Measurements from ENCODE around the gene SNX6. TPM values are rescaled to one million over a fixed set of nuclear protein-coding genes. Genes with fewer than 3 reads are reported as not detected.

Gene SNX6
- 142 and 165 TPM in 2 replicates for total RNA-seq

DNA sequence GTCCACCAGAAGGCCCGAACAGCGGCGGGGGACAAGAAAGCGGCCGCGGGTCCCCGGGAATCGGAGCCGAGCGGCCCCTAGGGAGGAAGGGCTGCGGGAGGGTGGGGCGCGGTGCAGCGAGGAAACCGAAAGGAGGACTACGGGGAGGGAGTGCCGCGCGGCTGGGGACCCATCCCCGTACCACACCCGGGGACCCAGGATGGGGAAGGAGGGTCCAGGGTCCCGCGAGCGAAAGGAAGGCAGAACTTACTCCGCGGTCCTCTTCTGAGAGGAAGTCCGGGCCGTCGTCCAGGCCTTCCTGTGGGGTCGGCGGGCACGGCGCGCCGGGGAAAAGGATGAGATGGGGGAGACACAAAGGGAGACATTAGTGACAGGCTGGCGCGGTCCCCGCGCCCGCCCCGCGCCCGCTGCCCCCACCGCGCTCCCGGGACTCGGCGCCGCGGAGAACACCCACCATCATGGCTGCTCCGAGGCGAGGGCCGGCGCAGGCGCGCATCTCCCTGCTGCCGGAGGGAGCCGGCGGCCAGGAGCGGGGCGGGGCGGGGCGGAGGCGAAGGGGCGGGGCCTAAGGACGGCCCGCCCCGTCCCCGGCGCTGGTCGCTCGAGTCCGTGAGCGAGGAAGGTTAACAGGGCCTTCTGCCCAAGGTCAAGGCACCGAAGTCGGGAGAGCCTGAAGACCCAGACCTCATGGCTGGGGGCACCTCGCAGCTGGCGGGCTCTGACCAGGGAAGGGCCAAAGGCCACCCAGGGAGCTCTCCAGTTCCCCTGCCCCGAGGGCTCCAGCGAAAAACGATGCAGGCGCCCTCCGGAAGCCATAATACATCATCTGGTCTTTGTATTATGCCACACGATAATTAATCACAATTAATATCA is at the start of gene SNX6:
Gene SNX6 (minus strand): TSS at position 492 of the 873 bp plus-strand sequence. CDS start 32 bp downstream, at position 460.

DNA sequence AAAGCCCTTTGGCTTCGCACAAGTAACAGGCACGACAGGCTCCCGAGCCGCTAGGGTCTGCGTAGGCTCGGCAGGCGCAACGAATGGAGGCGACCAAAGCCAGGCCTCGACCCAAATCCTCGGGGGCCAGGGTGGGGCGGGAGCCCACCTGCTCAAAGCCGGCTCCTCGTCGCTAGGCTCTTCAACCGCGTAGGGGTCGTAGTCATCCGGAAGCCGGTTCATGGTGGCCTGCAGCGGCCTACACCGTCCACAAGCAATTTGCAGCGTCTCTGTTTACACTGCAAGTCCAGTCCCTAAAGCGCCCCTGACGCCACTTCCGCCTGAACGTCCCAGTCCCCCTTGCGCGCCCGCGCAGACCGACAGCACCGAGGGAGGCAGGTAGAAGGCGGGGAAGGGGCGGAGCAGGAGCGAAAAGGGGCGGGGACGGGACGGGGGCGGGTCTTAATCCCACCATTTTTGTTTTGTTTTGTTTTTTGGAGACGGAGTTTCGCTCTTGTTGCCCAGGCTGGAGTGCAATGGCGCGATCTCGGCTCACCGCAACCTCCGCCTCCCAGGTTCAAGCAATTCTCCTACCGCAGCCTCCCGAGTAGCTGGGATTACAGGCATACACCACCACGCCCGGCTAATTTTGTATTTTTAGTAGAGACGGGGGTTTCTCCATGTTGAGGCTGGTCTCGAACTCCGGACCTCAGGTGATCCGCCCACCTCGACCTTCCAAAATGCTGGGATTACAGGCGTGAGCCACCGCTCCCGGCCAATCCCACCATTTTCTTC is 90.4 kb downstream of the SNX6 start, which contains the start of gene EAPP:
Gene EAPP (minus strand): TSS at position 295 of the 774 bp plus-strand sequence. CDS start 73 bp downstream, at position 222.

Small RNA genes lying within 50 kb of the gene (small RNA-seq; reads per million reads assigned to genes)
- gene RNU1-27P (ENCODE audit: low replicate concordance) (not detected), gene RNU1-28P (ENCODE audit: low replicate concordance) (not detected), gene RNU6-1261P (ENCODE audit: low replicate concordance) (not detected)

Other genes with a start within 250 kb of the SNX6 start
- gene SPTSSA, start 167.9 kb downstream of the SNX6 start, total RNA-seq: 8.3 and 13.9 TPM in 2 replicates
- 31.1 and 37.9 TPM in 2 replicates for gene EAPP, start 90.4 kb downstream of the SNX6 start, total RNA-seq
- gene CFL2, start 84.4 kb upstream of the SNX6 start, total RNA-seq: 82.7 and 118 TPM in 2 replicates
- gene BAZ1A, start 245.2 kb upstream of the SNX6 start, total RNA-seq: 14.7 and 44.5 TPM in 2 replicates